ENCODE data around the gene SDK2. TPM values are rescaled to one million over a fixed set of nuclear protein-coding genes. Genes with fewer than 3 reads are reported as not detected.

The SDK2 gene
- total RNA-seq, 1 experiment from 2014 or later = not detected

- H3K9me2 ChIP-seq (replicated peaks; ENCODE audit: insufficient read depth, low read length) = no peaks in the 10 kb centered on the region
- DNase-seq = no peak
- H4K20me1 ChIP-seq (ENCODE audit: insufficient read depth, low read depth, low read length) = no peaks in the 10 kb centered on the region
- no peak overlapping the region for H3K4me2 ChIP-seq (ENCODE audit: low read depth, low read length, poor library complexity, severe bottlenecking)
- H3K27me3 ChIP-seq (ENCODE audit: low read length) = no peaks in the 10 kb centered on the region
- H3K9ac ChIP-seq (ENCODE audit: low read length) = no peak overlapping the region
- H3K36me3 ChIP-seq (ENCODE audit: insufficient read depth, low read length) = no peaks in the 10 kb centered on the region
- H2AFZ ChIP-seq (ENCODE audit: low read length) = no peak overlapping the region
- no peak overlapping the region for H3K27ac ChIP-seq (ENCODE audit: low read length)
- H3K4me1 ChIP-seq (ENCODE audit: low read length) = no peaks in the 10 kb centered on the region
- H3K4me3 ChIP-seq (ENCODE audit: low read length) = no peak overlapping the region
- H3K9me3 ChIP-seq (ENCODE audit: low read length) = no peaks in the 10 kb centered on the region
- no peaks in the 10 kb centered on the region for H3K79me2 ChIP-seq (ENCODE audit: low read length)
Measured at GRCh38 chr17:73605444-73605843, 38.8 kb downstream of the SDK2 start.

- no peaks in the 10 kb centered on the region for H3K36me3 ChIP-seq (ENCODE audit: insufficient read depth, low read length)
- H3K4me1 ChIP-seq (ENCODE audit: low read length) = no peaks in the 10 kb centered on the region
- no peaks in the 10 kb centered on the region for H3K9me2 ChIP-seq (replicated peaks; ENCODE audit: insufficient read depth, low read length)
- no peaks in the 10 kb centered on the region for H3K9me3 ChIP-seq (ENCODE audit: low read length)
- H3K27ac ChIP-seq (ENCODE audit: low read length) = no peak overlapping the region
- H3K79me2 ChIP-seq (ENCODE audit: low read length) = no peaks in the 10 kb centered on the region
- H3K27me3 ChIP-seq (ENCODE audit: low read length) = no peaks in the 10 kb centered on the region
- no peak overlapping the region for H3K4me2 ChIP-seq (ENCODE audit: low read depth, low read length, poor library complexity, severe bottlenecking)
- no peak overlapping the region for H2AFZ ChIP-seq (ENCODE audit: low read length)
- no peak for DNase-seq
- H4K20me1 ChIP-seq (ENCODE audit: insufficient read depth, low read depth, low read length) = no peaks in the 10 kb centered on the region
- H3K9ac ChIP-seq (ENCODE audit: low read length) = no peak overlapping the region
- no peak overlapping the region for H3K4me3 ChIP-seq (ENCODE audit: low read length)
Measured at GRCh38 chr17:73604476-73604875, 39.8 kb downstream of the SDK2 start.

GRCh38 chr17:73603971-73604370, 40.3 kb downstream of the SDK2 start:
- H4K20me1 ChIP-seq (ENCODE audit: insufficient read depth, low read depth, low read length) = no peaks in the 10 kb centered on the region
- no peaks in the 10 kb centered on the region for H3K36me3 ChIP-seq (ENCODE audit: insufficient read depth, low read length)
- DNase-seq = no peak
- H3K9me2 ChIP-seq (replicated peaks; ENCODE audit: insufficient read depth, low read length) = no peaks in the 10 kb centered on the region
- no peak overlapping the region for H3K9ac ChIP-seq (ENCODE audit: low read length)
- H2AFZ ChIP-seq (ENCODE audit: low read length) = no peak overlapping the region
- no peak overlapping the region for H3K27ac ChIP-seq (ENCODE audit: low read length)
- no peak overlapping the region for H3K4me2 ChIP-seq (ENCODE audit: low read depth, low read length, poor library complexity, severe bottlenecking)
- no peaks in the 10 kb centered on the region for H3K79me2 ChIP-seq (ENCODE audit: low read length)
- H3K4me1 ChIP-seq (ENCODE audit: low read length) = no peaks in the 10 kb centered on the region
- no peaks in the 10 kb centered on the region for H3K9me3 ChIP-seq (ENCODE audit: low read length)
- no peaks in the 10 kb centered on the region for H3K27me3 ChIP-seq (ENCODE audit: low read length)
- H3K4me3 ChIP-seq (ENCODE audit: low read length) = no peak overlapping the region

- Histone ChIP-seq H3K9me2 (replicated peaks; ENCODE audit: insufficient read depth, low read length) (no peaks in the 10 kb centered on the region), H3K9ac (ENCODE audit: low read length) (no peak overlapping the region), H3K9me3 (ENCODE audit: low read length) (no peaks in the 10 kb centered on the region), H3K27me3 (ENCODE audit: low read length) (no peaks in the 10 kb centered on the region), H3K79me2 (ENCODE audit: low read length) (no peaks in the 10 kb centered on the region), H4K20me1 (ENCODE audit: insufficient read depth, low read depth, low read length) (no peaks in the 10 kb centered on the region), H3K36me3 (ENCODE audit: insufficient read depth, low read length) (no peaks in the 10 kb centered on the region), H3K4me2 (ENCODE audit: low read depth, low read length, poor library complexity, severe bottlenecking) (no peak overlapping the region), H3K27ac (ENCODE audit: low read length) (no peak overlapping the region), H2AFZ (ENCODE audit: low read length) (no peak overlapping the region), H3K4me3 (ENCODE audit: low read length) (no peak overlapping the region), H3K4me1 (ENCODE audit: low read length) (no peaks in the 10 kb centered on the region)
- DNase-seq = no peak
Measured at GRCh38 chr17:73600103-73600871, 44.0 kb downstream of the SDK2 start.

GRCh38 chr17:73599599-73599998, 44.6 kb downstream of the SDK2 start:
- H2AFZ ChIP-seq (ENCODE audit: low read length) = no peak overlapping the region
- no peak overlapping the region for H3K4me3 ChIP-seq (ENCODE audit: low read length)
- no peaks in the 10 kb centered on the region for H3K9me2 ChIP-seq (replicated peaks; ENCODE audit: insufficient read depth, low read length)
- H4K20me1 ChIP-seq (ENCODE audit: insufficient read depth, low read depth, low read length) = no peaks in the 10 kb centered on the region
- H3K27ac ChIP-seq (ENCODE audit: low read length) = no peak overlapping the region
- H3K4me2 ChIP-seq (ENCODE audit: low read depth, low read length, poor library complexity, severe bottlenecking) = no peak overlapping the region
- DNase-seq = no peak
- no peaks in the 10 kb centered on the region for H3K79me2 ChIP-seq (ENCODE audit: low read length)
- no peaks in the 10 kb centered on the region for H3K36me3 ChIP-seq (ENCODE audit: insufficient read depth, low read length)
- no peaks in the 10 kb centered on the region for H3K4me1 ChIP-seq (ENCODE audit: low read length)
- no peaks in the 10 kb centered on the region for H3K9me3 ChIP-seq (ENCODE audit: low read length)
- no peak overlapping the region for H3K9ac ChIP-seq (ENCODE audit: low read length)
- H3K27me3 ChIP-seq (ENCODE audit: low read length) = no peaks in the 10 kb centered on the region

- no peaks in the 10 kb centered on the region for H3K79me2 ChIP-seq (ENCODE audit: low read length)
- H3K36me3 ChIP-seq (ENCODE audit: insufficient read depth, low read length) = no peaks in the 10 kb centered on the region
- no peak overlapping the region for H3K27ac ChIP-seq (ENCODE audit: low read length)
- H3K4me2 ChIP-seq (ENCODE audit: low read depth, low read length, poor library complexity, severe bottlenecking) = no peak overlapping the region
- no peaks in the 10 kb centered on the region for H3K27me3 ChIP-seq (ENCODE audit: low read length)
- no peaks in the 10 kb centered on the region for H3K4me1 ChIP-seq (ENCODE audit: low read length)
- H3K9me3 ChIP-seq (ENCODE audit: low read length) = no peaks in the 10 kb centered on the region
- no peaks in the 10 kb centered on the region for H3K9me2 ChIP-seq (replicated peaks; ENCODE audit: insufficient read depth, low read length)
- H2AFZ ChIP-seq (ENCODE audit: low read length) = no peak overlapping the region
- H4K20me1 ChIP-seq (ENCODE audit: insufficient read depth, low read depth, low read length) = no peaks in the 10 kb centered on the region
- DNase-seq = no peak
- H3K4me3 ChIP-seq (ENCODE audit: low read length) = no peak overlapping the region
- H3K9ac ChIP-seq (ENCODE audit: low read length) = no peak overlapping the region
Measured at GRCh38 chr17:73598212-73598611, 46.0 kb downstream of the SDK2 start.

- Histone ChIP-seq H3K4me3 (ENCODE audit: low read length) (no peak overlapping the region), H3K27me3 (ENCODE audit: low read length) (no peaks in the 10 kb centered on the region), H3K9me3 (ENCODE audit: low read length) (no peaks in the 10 kb centered on the region), H3K4me2 (ENCODE audit: low read depth, low read length, poor library complexity, severe bottlenecking) (no peak overlapping the region), H3K9ac (ENCODE audit: low read length) (no peak overlapping the region), H3K79me2 (ENCODE audit: low read length) (no peaks in the 10 kb centered on the region), H4K20me1 (ENCODE audit: insufficient read depth, low read depth, low read length) (no peaks in the 10 kb centered on the region), H3K27ac (ENCODE audit: low read length) (no peak overlapping the region), H3K4me1 (ENCODE audit: low read length) (peaks cover 3% of the 10 kb centered on the region; the same call in 1 of the 2 replicates), H3K36me3 (ENCODE audit: insufficient read depth, low read length) (no peaks in the 10 kb centered on the region), H3K9me2 (replicated peaks; ENCODE audit: insufficient read depth, low read length) (no peaks in the 10 kb centered on the region), H2AFZ (ENCODE audit: low read length) (no peak overlapping the region)
- DNase-seq = no peak
Measured at GRCh38 chr17:73595931-73596330, 48.3 kb downstream of the SDK2 start.

- H3K4me2 ChIP-seq (ENCODE audit: low read depth, low read length, poor library complexity, severe bottlenecking) = no peak overlapping the region
- peak; percentile 66 for DNase-seq
- no peaks in the 10 kb centered on the region for H3K79me2 ChIP-seq (ENCODE audit: low read length)
- no peak overlapping the region for H3K27ac ChIP-seq (ENCODE audit: low read length)
- H2AFZ ChIP-seq (ENCODE audit: low read length) = no peak overlapping the region
- no peaks in the 10 kb centered on the region for H3K36me3 ChIP-seq (ENCODE audit: insufficient read depth, low read length)
- no peaks in the 10 kb centered on the region for H3K27me3 ChIP-seq (ENCODE audit: low read length)
- H3K9ac ChIP-seq (ENCODE audit: low read length) = no peak overlapping the region
- H4K20me1 ChIP-seq (ENCODE audit: insufficient read depth, low read depth, low read length) = no peaks in the 10 kb centered on the region
- no peak overlapping the region for H3K4me3 ChIP-seq (ENCODE audit: low read length)
- no peaks in the 10 kb centered on the region for H3K9me2 ChIP-seq (replicated peaks; ENCODE audit: insufficient read depth, low read length)
- peaks cover 3% of the 10 kb centered on the region; the same call in 1 of the 2 replicates for H3K4me1 ChIP-seq (ENCODE audit: low read length)
- H3K9me3 ChIP-seq (ENCODE audit: low read length) = no peaks in the 10 kb centered on the region
Measured at GRCh38 chr17:73595479-73595878, 48.8 kb downstream of the SDK2 start.

Data from Karpas-422 (cell line).